C1 segment of cervical spinal cord (tissue), 14 donors: ENCODE measurements around the gene TMEM259.

Source experiments
- DNase-seq, 14 donors: peaks; one replicate each; lab custom pipeline; 2025; lab: John Stamatoyannopoulos, UW

The TMEM259 gene

DNA sequence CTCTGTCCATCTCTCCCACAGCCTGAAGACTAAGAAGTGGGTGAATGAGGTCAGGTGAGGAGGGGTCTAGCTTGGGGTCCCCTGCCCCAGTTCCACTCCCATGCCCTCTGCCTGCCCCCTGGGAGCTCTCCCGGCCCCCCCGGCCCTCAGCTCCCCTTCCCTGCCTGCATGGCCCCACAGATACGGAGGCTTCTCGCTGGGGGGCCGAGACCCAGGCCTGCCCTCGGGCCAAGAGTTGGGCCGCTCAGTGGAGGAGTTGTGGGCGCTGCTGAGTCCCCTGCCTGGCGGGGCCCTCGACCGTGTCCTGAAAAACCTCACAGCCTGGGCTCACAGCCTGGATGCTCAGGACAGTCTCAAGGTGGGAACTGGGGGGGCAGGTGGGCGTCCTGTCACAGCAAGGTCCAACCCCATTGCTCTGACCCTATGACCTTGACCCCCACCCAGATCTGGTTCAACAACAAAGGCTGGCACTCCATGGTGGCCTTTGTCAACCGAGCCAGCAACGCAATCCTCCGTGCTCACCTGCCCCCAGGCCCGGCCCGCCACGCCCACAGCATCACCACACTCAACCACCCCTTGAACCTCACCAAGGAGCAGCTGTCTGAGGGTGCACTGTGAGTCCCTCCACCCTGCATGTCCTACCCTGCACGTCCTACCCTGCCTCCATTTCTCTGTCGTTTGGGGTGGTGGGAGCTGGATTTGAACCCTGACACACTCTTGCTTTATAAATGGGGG is 35.1 kb upstream of the TMEM259 start:
- no peak for DNase-seq

DNA sequence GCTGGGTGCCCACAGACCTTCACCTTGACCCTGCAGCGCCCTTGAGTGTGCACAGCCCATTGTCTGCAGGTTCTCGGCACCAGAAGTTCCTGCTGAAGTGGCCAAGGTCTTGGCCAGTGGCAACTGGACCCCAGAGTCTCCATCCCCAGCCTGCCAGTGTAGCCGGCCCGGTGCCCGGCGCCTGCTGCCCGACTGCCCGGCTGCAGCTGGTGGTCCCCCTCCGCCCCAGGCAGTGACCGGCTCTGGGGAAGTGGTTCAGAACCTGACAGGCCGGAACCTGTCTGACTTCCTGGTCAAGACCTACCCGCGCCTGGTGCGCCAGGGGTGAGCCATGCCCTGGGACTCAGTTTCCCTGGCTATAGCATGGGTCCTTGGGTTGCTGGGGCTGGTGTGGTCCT is 34.1 kb upstream of the TMEM259 start:
- no peak for DNase-seq

DNA sequence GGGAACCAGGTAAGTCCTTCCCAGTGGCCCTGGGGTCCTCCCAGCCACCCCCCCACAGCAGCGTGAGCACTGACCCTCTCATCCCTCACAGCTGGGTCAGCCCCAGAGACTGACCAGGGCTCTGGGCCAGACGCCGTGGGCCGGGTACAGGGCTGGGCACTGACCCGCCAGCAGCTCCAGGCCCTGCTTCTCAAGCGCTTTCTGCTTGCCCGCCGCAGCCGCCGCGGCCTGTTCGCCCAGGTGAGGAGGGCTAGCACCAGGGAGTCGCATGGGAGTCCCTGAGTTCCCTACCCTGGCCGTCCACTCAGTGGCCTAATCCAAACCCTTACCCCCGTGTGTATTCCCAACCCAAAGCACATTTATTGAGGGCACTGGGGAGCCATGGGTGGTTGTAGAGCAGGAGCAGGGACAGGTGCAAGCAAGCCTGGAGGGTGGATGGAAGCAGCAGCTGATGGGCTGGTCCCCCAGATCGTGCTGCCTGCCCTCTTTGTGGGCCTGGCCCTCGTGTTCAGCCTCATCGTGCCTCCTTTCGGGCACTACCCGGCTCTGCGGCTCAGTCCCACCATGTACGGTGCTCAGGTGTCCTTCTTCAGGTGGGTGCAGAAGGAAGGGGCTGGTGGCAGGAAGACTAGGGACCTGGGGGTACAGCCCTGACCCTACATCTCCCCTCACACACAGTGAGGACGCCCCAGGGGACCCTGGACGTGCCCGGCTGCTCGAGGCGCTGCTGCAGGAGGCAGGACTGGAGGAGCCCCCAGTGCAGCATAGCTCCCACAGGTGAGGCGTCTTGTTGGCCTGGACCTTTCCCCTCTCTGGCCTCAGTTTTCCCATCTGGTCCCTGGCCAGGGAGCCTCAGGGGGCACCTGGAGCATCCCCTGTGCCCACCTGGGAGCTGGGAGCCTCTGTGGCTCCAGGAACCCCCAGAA is 33.4 kb upstream of the TMEM259 start:
- DNase-seq: no peak

GRCh38 chr19:1053176-1054101 is 32.5 kb upstream of the TMEM259 start:
- no peak for DNase-seq

DNA sequence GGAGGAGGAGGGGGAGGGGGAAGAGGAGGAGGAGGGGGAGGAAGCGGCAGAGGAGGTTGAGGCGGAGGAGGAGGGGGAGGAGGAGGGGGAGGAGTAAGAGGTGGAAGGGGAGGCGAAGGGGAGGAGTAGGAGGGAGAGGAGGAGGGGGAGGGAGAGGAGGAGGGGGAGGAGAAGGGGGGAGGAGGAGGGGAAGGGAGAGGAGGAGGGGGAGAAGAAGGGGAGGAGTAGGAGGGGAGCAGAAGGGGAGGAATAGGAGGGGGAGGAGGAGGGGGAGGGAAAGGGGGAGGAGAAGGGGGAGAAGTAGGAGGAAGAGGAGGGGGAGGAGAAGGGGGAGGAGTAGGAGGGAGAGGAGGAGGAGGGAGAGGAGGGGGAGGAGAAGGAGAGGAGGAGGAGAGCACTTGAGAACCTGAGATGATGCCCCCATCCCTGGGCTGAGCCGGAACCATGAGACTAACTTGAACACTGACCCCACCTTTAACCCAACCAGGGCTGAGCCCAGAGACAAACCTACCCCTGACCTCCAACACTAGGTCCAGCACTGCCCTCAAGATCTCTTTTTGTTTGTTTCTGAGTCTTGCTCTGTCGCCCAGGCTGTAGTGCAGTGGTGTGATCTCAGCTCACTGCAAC is 31.5 kb upstream of the TMEM259 start:
- DNase-seq: no peak

DNA sequence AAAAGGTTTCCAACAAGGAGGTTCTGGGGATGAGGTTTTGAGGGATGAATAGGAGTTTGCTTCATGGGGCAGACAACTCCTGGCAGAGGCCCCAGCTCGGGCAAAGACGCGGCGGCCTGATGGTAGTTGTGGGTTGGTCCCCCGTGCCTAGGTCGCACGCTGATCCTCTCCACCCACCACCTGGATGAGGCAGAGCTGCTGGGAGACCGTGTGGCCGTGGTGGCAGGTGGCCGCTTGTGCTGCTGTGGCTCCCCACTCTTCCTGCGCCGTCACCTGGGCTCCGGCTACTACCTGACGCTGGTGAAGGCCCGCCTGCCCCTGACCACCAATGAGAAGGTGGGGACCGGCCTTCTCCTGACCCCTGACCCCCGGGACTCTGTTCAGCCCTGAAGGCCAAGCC is 30.9 kb upstream of the TMEM259 start:
- DNase-seq: no peak

GRCh38 chr19:1050989-1051788 is 30.3 kb upstream of the TMEM259 start:
- DNase-seq: no peak

DNA sequence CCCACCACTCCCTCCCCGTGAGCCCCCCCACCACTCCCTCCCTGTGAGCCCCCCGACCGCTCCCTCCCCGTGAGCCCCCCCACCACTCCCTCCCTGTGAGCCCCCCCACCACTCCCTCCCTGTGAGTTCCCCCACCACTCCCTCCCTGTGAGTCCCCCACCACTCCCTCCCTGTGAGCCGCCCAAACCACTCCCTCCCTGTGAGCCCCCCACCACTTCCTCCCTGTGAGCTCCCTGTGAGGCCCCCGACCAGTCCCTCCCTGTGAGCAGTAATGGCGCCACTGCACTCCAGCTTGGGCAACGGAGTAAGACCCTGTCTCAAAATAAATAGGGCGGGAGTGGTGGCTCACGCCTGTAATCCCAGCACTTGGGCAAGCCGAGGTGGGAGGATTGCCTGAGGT is 28.9 kb upstream of the TMEM259 start:
- DNase-seq: no peak

DNA sequence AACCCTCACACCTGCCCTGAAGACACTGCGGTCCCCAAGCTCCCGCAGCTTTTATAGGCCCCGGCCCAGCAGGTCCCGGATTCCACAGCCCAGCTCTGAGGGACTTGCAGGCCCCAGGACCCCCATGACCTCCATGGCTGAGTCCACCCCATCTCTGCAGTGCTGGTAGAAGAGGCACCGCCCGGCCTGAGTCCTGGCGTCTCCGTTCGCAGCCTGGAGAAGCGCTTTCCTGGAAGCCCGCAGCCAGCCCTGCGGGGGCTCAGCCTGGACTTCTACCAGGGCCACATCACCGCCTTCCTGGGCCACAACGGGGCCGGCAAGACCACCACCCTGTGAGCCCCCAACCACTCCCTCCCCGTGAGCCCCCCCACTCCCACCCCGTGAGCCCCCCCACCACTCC is 28.2 kb upstream of the TMEM259 start:
- DNase-seq: no peak

- no peak for DNase-seq
Measured at GRCh38 chr19:1047696-1048147, 26.8 kb upstream of the TMEM259 start.

DNA sequence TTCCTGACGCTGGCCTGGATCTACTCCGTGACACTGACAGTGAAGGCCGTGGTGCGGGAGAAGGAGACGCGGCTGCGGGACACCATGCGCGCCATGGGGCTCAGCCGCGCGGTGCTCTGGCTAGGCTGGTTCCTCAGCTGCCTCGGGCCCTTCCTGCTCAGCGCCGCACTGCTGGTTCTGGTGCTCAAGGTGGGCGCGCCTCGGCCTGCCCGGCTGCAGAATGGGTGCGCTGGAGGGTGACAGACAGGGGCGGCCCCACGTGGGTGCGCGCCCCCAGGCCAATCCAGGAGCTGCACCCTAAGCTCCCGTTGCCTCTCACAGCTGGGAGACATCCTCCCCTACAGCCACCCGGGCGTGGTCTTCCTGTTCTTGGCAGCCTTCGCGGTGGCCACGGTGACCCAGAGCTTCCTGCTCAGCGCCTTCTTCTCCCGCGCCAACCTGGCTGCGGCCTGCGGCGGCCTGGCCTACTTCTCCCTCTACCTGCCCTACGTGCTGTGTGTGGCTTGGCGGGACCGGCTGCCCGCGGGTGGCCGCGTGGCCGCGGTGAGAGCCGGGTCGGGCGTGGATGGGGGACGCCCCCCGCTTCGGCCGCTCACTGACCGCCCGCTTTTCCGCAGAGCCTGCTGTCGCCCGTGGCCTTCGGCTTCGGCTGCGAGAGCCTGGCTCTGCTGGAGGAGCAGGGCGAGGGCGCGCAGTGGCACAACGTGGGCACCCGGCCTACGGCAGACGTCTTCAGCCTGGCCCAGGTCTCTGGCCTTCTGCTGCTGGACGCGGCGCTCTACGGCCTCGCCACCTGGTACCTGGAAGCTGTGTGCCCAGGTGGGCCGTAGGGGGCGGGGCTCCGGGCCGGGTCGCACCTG is 26.1 kb upstream of the TMEM259 start:
- DNase-seq: no peak

- no peak for DNase-seq
Measured at GRCh38 chr19:1046117-1046626, 25.2 kb upstream of the TMEM259 start.

DNA sequence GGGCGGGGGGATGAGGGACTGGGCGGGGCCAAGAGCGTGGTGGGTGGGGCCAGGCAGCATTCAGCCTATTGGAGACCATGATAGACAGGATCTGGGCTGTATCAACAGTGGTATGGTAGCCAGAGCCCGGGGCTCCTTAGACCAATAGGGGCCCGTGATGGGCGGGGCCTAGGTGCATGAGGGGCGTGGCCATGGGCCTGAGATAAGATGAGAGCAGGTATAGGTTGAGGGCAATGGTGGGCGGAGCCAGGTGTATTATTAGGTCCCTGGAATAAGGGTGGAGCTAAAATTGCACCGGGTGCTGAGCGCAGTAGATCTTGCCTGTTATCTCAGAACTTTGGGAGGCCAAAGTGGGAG is 24.3 kb upstream of the TMEM259 start:
- no peak for DNase-seq

DNA sequence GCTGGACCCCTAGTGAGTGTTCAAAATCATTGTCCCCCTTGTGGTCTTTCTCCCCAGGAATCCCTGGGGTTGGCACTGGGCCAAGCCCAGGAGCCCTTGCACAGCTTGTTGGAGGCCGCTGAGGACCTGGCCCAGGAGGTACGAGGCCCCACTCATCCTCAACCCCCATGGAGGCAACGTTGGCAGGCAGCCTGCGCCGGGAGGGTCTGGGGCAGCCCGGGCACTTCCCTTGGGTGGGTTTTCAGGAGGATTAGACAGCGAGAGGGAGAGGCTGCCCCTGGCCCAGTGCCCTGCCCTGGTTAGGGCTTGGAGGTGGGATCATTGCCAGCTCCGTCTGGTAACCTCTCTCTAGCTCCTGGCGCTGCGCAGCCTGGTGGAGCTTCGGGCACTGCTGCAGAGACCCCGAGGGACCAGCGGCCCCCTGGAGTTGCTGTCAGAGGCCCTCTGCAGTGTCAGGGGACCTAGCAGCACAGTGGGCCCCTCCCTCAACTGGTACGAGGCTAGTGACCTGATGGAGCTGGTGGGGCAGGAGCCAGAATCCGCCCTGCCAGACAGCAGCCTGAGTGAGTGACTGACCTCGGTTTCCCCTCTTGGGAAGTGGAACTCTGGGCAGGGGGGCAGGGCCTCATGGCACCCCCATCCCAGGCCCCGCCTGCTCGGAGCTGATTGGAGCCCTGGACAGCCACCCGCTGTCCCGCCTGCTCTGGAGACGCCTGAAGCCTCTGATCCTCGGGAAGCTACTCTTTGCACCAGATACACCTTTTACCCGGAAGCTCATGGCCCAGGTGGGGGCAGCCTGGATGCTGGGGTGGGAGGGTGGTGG is 22.0 kb upstream of the TMEM259 start:
- no peak for DNase-seq

- no peak for DNase-seq
Measured at GRCh38 chr19:1041835-1042685, 21.1 kb upstream of the TMEM259 start.

GRCh38 chr19:1041272-1041834 is 20.4 kb upstream of the TMEM259 start:
- DNase-seq: no peak
